ENCODE data around the gene NDST4.

GRCh38 chr4:114900934-114901333 is 212.5 kb downstream of the NDST4 start:
- TF ChIP-seq POLR2A (IDR thresholded peaks at IDR 0.05; ENCODE audit: low read length) = no peak
- TF ChIP-seq CTCF (IDR thresholded peaks at IDR 0.05) = no peak
- no peak for TF ChIP-seq RNF2 (IDR thresholded peaks at IDR 0.05; ENCODE audit: borderline replicate concordance, low read depth)
- TF ChIP-seq EP300 (IDR thresholded peaks at IDR 0.05) = no peak
- TF ChIP-seq NR3C1 (IDR thresholded peaks at IDR 0.05) = no peak
- no peak for TF ChIP-seq JUNB (IDR thresholded peaks at IDR 0.05)
- TF ChIP-seq MAZ (IDR thresholded peaks at IDR 0.05; ENCODE audit: borderline replicate concordance, low read depth, low read length) = no peak
- TF ChIP-seq PBX3 (IDR thresholded peaks at IDR 0.05) = no peak
- no peak for TF ChIP-seq RAD21 (conservative IDR thresholded peaks at IDR 0.05 in 1 of 2, IDR thresholded peaks at IDR 0.05 in 1 of 2)
- TF ChIP-seq POLR2AphosphoS2 (conservative IDR thresholded peaks at IDR 0.05; ENCODE audit: low read length) = no peak
